SJCRH30 (cell line): ENCODE data around the gene PPEF1. TPM values are rescaled to one million over a fixed set of nuclear protein-coding genes. Genes with fewer than 3 reads are reported as not detected.

ENCODE experiments used
- DNase-seq, 2 experiments: peaks; one replicate each; pipeline ENCODE4 v3.0.0-alpha.2; 2015 to 2020
- H3K27ac ChIP-seq: fragments of 250-450 bp; sonication (Bioruptor Pico); 2 replicates; pipeline ENCODE4 v1.5.1; 2020; ENCODE audit warnings: mild to moderate bottlenecking, moderate library complexity
- H3K27me3 ChIP-seq: fragments of 250-450 bp; sonication (Bioruptor Pico); 2 replicates; pipeline ENCODE4 v1.5.1; 2020; ENCODE audit warnings: mild to moderate bottlenecking, moderate library complexity
- H3K36me3 ChIP-seq: fragments of 250-450 bp; sonication (Bioruptor Pico); 2 replicates; pipeline ENCODE4 v1.5.1; 2020; ENCODE audit warnings: mild to moderate bottlenecking, moderate library complexity
- H3K4me1 ChIP-seq: fragments of 250-450 bp; sonication (Bioruptor Pico); 2 replicates; pipeline ENCODE4 v1.5.1; 2020; ENCODE audit warnings: mild to moderate bottlenecking, moderate library complexity
- H3K4me3 ChIP-seq: fragments of 250-450 bp; sonication (Bioruptor Pico); 2 replicates; pipeline ENCODE4 v1.5.1; 2020; ENCODE audit warnings: mild to moderate bottlenecking, moderate library complexity
- H3K9me3 ChIP-seq: fragments of 250-450 bp; sonication (Bioruptor Pico); replicated peaks from 2 replicates; pipeline ENCODE4 v1.5.1; 2020; ENCODE audit warnings: mild to moderate bottlenecking, moderate library complexity
- total RNA-seq: library from RNA; depleted of rRNA; stranded (reverse); fragments of >200 nt; shearing (Covaris generic); gene quantifications from 2 replicates; pipeline ENCODE4 v1.2.3, GENCODE V29; 2014; rRNA removed

The PPEF1 gene
- total RNA-seq, 1 experiment from 2014 or later = 0.51 TPM

DNA sequence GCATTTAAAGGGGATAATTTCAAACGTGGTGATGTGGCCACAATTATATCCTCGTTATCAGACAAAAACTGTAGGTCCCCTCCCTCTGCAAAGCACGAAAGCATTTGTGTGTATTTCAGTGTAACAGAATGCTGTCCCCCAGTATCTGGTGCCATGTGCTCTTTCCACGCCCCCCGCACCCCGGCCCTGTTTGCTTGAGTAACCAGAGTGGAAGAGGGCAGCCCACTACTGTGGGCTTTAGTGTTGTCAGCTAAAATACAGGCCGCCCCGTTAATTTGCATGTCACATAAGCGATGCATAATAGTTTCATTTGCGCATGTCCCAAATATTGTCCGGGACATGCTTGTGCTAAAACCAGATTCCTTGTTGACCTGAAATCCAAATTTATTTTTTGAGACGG, 166.4 kb downstream of the PPEF1 start:
- H3K4me3 ChIP-seq = no peak overlapping the region

DNA sequence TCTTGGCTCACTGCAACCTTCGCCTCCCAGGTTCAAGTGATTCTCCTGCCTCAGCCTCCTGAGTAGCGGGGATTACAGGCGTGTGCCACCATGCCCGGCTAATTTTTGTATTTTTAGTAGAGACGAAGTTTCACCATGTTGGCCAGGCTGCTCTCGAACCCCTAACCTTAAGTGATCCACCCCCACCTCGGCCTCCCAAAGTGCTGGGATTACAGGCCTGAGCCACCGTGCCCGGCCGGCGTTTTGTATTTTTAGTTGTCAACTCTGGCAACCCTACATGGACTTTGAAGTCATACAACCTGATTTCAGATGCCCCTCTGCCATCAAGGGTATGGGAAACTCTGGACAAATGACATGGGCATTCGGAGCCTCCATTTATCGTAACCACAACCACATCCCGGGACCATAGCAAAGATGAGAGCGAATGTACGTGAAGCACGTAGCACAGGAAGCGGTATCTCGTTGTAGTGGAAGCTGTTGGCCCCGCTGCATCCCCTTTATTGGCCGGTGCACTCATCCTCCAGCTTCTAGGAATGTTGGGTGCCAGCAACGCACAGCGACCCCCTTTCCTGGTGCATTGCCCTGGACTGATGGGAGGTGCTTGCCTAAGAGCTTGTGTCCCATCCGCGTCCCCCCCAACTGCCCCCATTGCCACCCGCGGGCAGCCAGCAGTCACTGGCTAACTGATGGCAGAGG, 167.3 kb downstream of the PPEF1 start:
- H3K27ac ChIP-seq = no peak overlapping the region
- DNase-seq = no peak
- no peaks in the 10 kb centered on the region for H3K27me3 ChIP-seq
- H3K36me3 ChIP-seq = no peaks in the 10 kb centered on the region
- no peak overlapping the region for H3K4me3 ChIP-seq
- no peaks in the 10 kb centered on the region for H3K9me3 ChIP-seq
- peaks cover 9% of the 10 kb centered on the region for H3K4me1 ChIP-seq

More for the DNA sequence above, 166.4 kb downstream of the PPEF1 start:
- Histone ChIP-seq H3K4me1 (peaks cover 9% of the 10 kb centered on the region), H3K9me3 (no peaks in the 10 kb centered on the region), H3K27me3 (no peaks in the 10 kb centered on the region), H3K36me3 (no peaks in the 10 kb centered on the region), H3K27ac (no peak overlapping the region)
- no peak for DNase-seq

DNA sequence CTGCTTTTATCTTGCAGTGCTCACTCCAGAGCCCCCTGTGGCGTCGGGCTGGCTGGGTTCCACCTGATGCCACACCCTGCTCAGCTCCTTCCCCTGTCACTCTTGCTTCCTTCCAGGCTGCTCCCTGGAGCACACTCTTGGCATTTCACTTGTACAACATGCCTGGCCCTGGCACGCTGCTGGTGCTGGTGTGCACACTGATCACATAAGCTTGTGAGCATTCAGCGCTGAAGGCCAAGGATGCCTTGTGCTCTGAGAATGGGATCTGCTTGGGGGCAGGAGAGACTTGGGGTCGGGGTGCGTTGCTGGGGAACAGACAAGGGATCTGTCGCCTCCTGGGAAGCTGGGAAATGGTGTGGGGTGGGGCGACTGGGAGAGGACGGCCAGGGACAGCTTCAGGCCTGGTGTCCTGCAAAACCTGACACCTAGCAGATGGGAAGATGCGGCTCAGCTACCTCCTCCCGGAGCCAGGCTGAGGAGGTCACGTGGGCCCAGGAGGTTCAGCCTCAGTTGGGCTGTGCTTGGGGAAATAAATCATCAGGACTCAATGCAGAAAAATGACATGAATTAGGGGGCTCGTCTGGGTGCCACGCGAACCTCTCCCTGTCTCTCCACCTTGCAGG, 167.9 kb downstream of the PPEF1 start:
- no peak overlapping the region for H3K4me3 ChIP-seq
- H3K36me3 ChIP-seq = no peaks in the 10 kb centered on the region
- peaks cover 9% of the 10 kb centered on the region for H3K4me1 ChIP-seq
- no peaks in the 10 kb centered on the region for H3K9me3 ChIP-seq
- H3K27ac ChIP-seq = no peak overlapping the region
- H3K27me3 ChIP-seq = no peaks in the 10 kb centered on the region
- DNase-seq = no peak

DNA sequence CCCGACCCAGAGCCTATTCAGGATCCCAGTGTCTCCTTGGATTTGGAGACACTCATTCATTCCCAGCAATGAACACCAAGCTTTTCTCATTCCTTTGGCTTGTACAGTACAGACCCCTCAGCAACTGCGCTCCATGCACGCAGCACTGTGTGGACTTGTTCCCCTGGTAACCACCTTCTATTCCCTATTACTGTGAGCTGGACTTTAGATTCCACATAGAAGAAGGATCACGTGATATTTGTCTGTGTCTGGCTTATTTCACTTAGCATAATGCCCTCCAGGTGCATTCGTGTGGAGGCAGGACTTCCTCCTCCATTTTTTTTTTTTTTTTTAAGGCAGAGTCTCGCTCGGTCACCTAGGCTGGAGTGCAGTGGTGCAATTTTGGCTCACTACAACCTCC, 170.0 kb downstream of the PPEF1 start:
- Histone ChIP-seq H3K4me1 (peaks cover 9% of the 10 kb centered on the region), H3K36me3 (no peaks in the 10 kb centered on the region), H3K27ac (no peak overlapping the region), H3K9me3 (no peaks in the 10 kb centered on the region), H3K27me3 (no peaks in the 10 kb centered on the region), H3K4me3 (no peak overlapping the region)
- no peak for DNase-seq

Other genes starting within 250 kb of the PPEF1 start
- not detected in 2 replicates for gene RS1, start 35.5 kb upstream of the PPEF1 start, total RNA-seq